K562 (cell line): Measurements from ENCODE around the gene SETDB1. TPM values are rescaled to one million over a fixed set of nuclear protein-coding genes. Genes with fewer than 3 reads are reported as not detected.

Experiments used
- CREB3L1 ChIP-seq: fragments of 450-650 bp; IDR thresholded peaks from 2 replicates; pipeline ENCODE4 v1.6.1; 2014; ENCODE audit warnings: low read depth, mild to moderate bottlenecking, moderate library complexity, borderline replicate concordance
- CREB5 ChIP-seq: fragments of 250-450 bp; sonication (Bioruptor Pico); IDR thresholded peaks from 2 replicates; pipeline ENCODE4 v1.5.0; 2020; ENCODE audit warnings: mild to moderate bottlenecking
- DIDO1 ChIP-seq: fragments of 450-650 bp; IDR thresholded peaks from 2 replicates; pipeline ENCODE4 v1.6.1; 2016; ENCODE audit warnings: low read depth, missing biosample characterization, missing genetic modification characterization
- EP300 ChIP-seq: IDR thresholded peaks from 2 replicates; pipeline ENCODE4 v1.6.1; 2012; ENCODE audit warnings: low read length, improper control_type of control experiment
- GABPB2 ChIP-seq: fragments of 250-450 bp; sonication (Bioruptor Pico); conservative IDR thresholded peaks from 2 replicates; pipeline ENCODE4 v1.5.1; 2021; ENCODE audit warnings: mild to moderate bottlenecking
- GTF2E2 ChIP-seq: fragments of 200-800 bp; sonication (Bioruptor generic); IDR thresholded peaks from 2 replicates; pipeline ENCODE4 v1.6.1; 2016; ENCODE audit warnings: missing genetic modification characterization, missing compliant biosample characterization
- MED1 ChIP-seq: sonication (generic); formaldehyde crosslinking; IDR thresholded peaks from 2 replicates; pipeline ENCODE4 v1.8.1; 2023; ENCODE audit warnings: missing genetic modification reagents, borderline replicate concordance
- MTA3 ChIP-seq: fragments of 450-650 bp; formaldehyde crosslinking; IDR thresholded peaks from 2 replicates; pipeline ENCODE4 v1.6.1; 2017; ENCODE audit warnings: mild to moderate bottlenecking, borderline replicate concordance
- MYC ChIP-seq, 2 experiments: fragments of 250-450 bp in 1 of 2; sonication (Bioruptor Pico) in 1 of 2; IDR thresholded peaks; 2 replicates each; pipeline versions ENCODE4 v1.5.1 to v1.6.1; 2012 to 2021; ENCODE audit warnings: low read depth in 2 of 2, borderline replicate concordance in 1 of 2, improper control_type of control experiment in 1 of 2, low read length in 1 of 2, mild to moderate bottlenecking in 1 of 2, moderate library complexity in 1 of 2
- PBX2 ChIP-seq, 2 experiments: IDR thresholded peaks in 1 of 2; conservative IDR thresholded peaks in 1 of 2; 2 replicates each; pipeline ENCODE4 v1.6.1; 2016; ENCODE audit warnings: low read depth in 2 of 2, mild to moderate bottlenecking in 1 of 2, missing compliant biosample characterization in 1 of 2, missing genetic modification characterization in 1 of 2, moderate library complexity in 1 of 2
- PHB ChIP-seq: fragments of 250-450 bp; sonication (Bioruptor Pico); IDR thresholded peaks from 2 replicates; pipeline ENCODE4 v1.5.0; 2021
- ZBTB7A ChIP-seq: IDR thresholded peaks from 2 replicates; pipeline ENCODE4 v1.6.1; 2011; ENCODE audit warnings: low read depth, mild to moderate bottlenecking, low read length, moderate library complexity, borderline replicate concordance; ENCODE audit not compliant: control insufficient read depth
- ZNF239 ChIP-seq: fragments of 250-450 bp; sonication (Bioruptor Pico); IDR thresholded peaks from 2 replicates; pipeline ENCODE4 v1.4.0; 2020; ENCODE audit warnings: mild to moderate bottlenecking
- ZNF24 ChIP-seq: fragments of 450-650 bp; IDR thresholded peaks from 2 replicates; pipeline ENCODE4 v1.6.1; 2016
- ZNF518B ChIP-seq: fragments of 250-450 bp; sonication (Bioruptor Pico); IDR thresholded peaks from 2 replicates; pipeline ENCODE4 v1.5.0; 2021; ENCODE audit warnings: mild to moderate bottlenecking, moderate library complexity
- ZNF75A ChIP-seq: fragments of 450-650 bp; formaldehyde crosslinking; IDR thresholded peaks from 2 replicates; pipeline ENCODE4 v1.4.0; 2020; ENCODE audit warnings: mild to moderate bottlenecking
- polyA plus RNA-seq, 8 experiments: library from polyadenylated mRNA; depleted of rRNA in 4 of 8; stranded (reverse) in 5 of 8; unstranded in 3 of 8; fragments of >200 nt; fragmentation: Nextera tagmentation in 2 of 8; fragmentation: Illumina TruSeq in 1 of 8; extraction: Ambion mirVana in 2 of 8; extraction: Trizol in 1 of 8; gene quantifications; 2 replicates each; pipeline versions ENCODE4 v1.2.1 to v1.2.3, GENCODE V29; 2011 to 2014; ENCODE audit warnings: inconsistent platforms in 1 of 8, missing spikeins in 1 of 8
- total RNA-seq, 7 experiments: library from RNA; depleted of rRNA in 6 of 7; stranded (reverse); fragments of >200 nt in 6 of 7; fragmentation: Illumina TruSeq in 2 of 7; extraction: Trizol in 2 of 7; gene quantifications; 2 replicates each; pipeline versions ENCODE4 v1.2.1 to v1.2.3, GENCODE V29; 2011 to 2021; ENCODE audit warnings: low replicate concordance in 1 of 7

SETDB1 gene
- total and polyA plus RNA-seq, 9 of the 15 experiments (the other 6 are each of a cell fraction or from before 2014, with no cell fraction given) = 21.5 to 64.4 (median 42.0) TPM

- TF ChIP-seq PHB (CRISPR knock-in tag) = no peak
- 0 out of 2 replicates have a peak, but pooled peaks have one; percentile 20 for TF ChIP-seq DIDO1 (tag)
- no peak for TF ChIP-seq ZNF239 (CRISPR knock-in tag)
- TF ChIP-seq EP300 = peak; percentile 54; the same call in 1 of the 2 replicates
- no peak for TF ChIP-seq PBX2 (CRISPR knock-in tag; IDR thresholded peaks at IDR 0.05; ENCODE audit: low read depth)
- no peak for TF ChIP-seq PBX2 (tag; conservative IDR thresholded peaks at IDR 0.05; ENCODE audit: low read depth)
- TF ChIP-seq MYC (IDR thresholded peaks at IDR 0.05; ENCODE audit: low read depth, low read length) = peak; percentile 48; the same call in 1 of the 2 replicates
- TF ChIP-seq MYC (CRISPR knock-in tag; IDR thresholded peaks at IDR 0.05; ENCODE audit: borderline replicate concordance, low read depth) = 0 out of 2 replicates have a peak, but pooled peaks have one; percentile 25
- TF ChIP-seq GABPB2 (CRISPR knock-in tag) = no peak
- no peak for TF ChIP-seq ZNF518B (CRISPR knock-in tag)
- TF ChIP-seq MTA3 = 0 out of 2 replicates have a peak, but pooled peaks have one; percentile 6
- TF ChIP-seq ZBTB7A = peak; percentile 95
- no peak for TF ChIP-seq MED1 (CRISPR knock-in tag)
- no peak for TF ChIP-seq GTF2E2 (tag)
- no peak for TF ChIP-seq ZNF75A
- TF ChIP-seq CREB3L1 = no peak
- TF ChIP-seq CREB5 (CRISPR knock-in tag) = no peak
- TF ChIP-seq ZNF24 = 0 out of 2 replicates have a peak, but pooled peaks have one; percentile 9
Measured at GRCh38 chr1:150979092-150980056, 53.2 kb downstream of the SETDB1 start (continued).
